WERI-Rb-1 (cell line): ENCODE results near the gene CELA1.
"Not testable (repeated sequence)": the region's sequence is repeated elsewhere in the genome, so short reads cannot be mapped to it uniquely, and the experiment has no call there.

Experiments used
- DNase-seq: peaks from one replicate; pipeline ENCODE4 v3.0.0-alpha.2; 2020
- H3K27ac ChIP-seq: fragments of 250-450 bp; sonication (Bioruptor Pico); 2 replicates; pipeline ENCODE4 v1.5.1; 2020; ENCODE audit warnings: mild to moderate bottlenecking, moderate library complexity
- H3K27me3 ChIP-seq: fragments of 250-450 bp; sonication (Bioruptor Pico); 2 replicates; pipeline ENCODE4 v1.5.1; 2021; ENCODE audit warnings: mild to moderate bottlenecking, low read depth, moderate library complexity; ENCODE audit not compliant: insufficient read depth, severe bottlenecking
- H3K36me3 ChIP-seq: fragments of 250-450 bp; sonication (Bioruptor Pico); 2 replicates; pipeline ENCODE4 v1.5.1; 2020; ENCODE audit warnings: mild to moderate bottlenecking, moderate library complexity
- H3K4me3 ChIP-seq: 2 replicates; pipeline ENCODE4 v1.5.1; 2011; ENCODE audit warnings: low read depth, mild to moderate bottlenecking, control low read depth, low read length
- H3K9me3 ChIP-seq: fragments of 250-450 bp; sonication (Bioruptor Pico); 2 replicates; pipeline ENCODE4 v1.5.1; 2021; ENCODE audit warnings: mild to moderate bottlenecking, moderate library complexity; ENCODE audit not compliant: severe bottlenecking
- TF ChIP-seq, protein P1 (sequence below): IDR thresholded peaks from 2 replicates; pipeline ENCODE4 v1.5.1; 2011; ENCODE audit warnings: low read depth, mild to moderate bottlenecking, control low read depth, inconsistent platforms, low read length

Gene CELA1

DNA sequence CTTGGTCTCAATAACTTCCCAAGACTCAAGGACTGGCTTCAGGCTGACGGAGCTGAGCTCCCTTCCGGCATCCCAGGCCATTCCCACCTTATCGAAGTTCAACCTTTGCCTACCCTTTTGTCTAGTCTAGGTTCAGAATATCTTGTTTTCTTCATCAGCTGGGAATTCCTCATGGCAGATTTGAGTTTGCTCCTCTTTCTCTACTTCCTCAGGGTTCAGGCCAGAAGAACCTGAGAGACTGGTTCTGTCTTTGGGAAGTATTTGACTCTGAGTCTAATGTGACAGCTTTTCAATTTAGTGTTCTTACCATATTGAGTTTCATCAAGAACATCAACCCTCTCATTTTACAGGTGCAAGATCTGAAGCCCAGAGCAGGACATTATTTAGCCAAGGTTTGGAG lies 24.6 kb downstream of the CELA1 start:
- TF ChIP-seq, protein P1, sequence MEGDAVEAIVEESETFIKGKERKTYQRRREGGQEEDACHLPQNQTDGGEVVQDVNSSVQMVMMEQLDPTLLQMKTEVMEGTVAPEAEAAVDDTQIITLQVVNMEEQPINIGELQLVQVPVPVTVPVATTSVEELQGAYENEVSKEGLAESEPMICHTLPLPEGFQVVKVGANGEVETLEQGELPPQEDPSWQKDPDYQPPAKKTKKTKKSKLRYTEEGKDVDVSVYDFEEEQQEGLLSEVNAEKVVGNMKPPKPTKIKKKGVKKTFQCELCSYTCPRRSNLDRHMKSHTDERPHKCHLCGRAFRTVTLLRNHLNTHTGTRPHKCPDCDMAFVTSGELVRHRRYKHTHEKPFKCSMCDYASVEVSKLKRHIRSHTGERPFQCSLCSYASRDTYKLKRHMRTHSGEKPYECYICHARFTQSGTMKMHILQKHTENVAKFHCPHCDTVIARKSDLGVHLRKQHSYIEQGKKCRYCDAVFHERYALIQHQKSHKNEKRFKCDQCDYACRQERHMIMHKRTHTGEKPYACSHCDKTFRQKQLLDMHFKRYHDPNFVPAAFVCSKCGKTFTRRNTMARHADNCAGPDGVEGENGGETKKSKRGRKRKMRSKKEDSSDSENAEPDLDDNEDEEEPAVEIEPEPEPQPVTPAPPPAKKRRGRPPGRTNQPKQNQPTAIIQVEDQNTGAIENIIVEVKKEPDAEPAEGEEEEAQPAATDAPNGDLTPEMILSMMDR, result no peak
- H3K27me3 ChIP-seq, result no peaks in the 10 kb centered on the region
- no peaks in the 10 kb centered on the region for H3K9me3 ChIP-seq
- H3K27ac ChIP-seq, result no peak overlapping the region
- no peaks in the 10 kb centered on the region for H3K36me3 ChIP-seq
- no peak overlapping the region for H3K4me3 ChIP-seq
- DNase-seq, result no peak

DNA sequence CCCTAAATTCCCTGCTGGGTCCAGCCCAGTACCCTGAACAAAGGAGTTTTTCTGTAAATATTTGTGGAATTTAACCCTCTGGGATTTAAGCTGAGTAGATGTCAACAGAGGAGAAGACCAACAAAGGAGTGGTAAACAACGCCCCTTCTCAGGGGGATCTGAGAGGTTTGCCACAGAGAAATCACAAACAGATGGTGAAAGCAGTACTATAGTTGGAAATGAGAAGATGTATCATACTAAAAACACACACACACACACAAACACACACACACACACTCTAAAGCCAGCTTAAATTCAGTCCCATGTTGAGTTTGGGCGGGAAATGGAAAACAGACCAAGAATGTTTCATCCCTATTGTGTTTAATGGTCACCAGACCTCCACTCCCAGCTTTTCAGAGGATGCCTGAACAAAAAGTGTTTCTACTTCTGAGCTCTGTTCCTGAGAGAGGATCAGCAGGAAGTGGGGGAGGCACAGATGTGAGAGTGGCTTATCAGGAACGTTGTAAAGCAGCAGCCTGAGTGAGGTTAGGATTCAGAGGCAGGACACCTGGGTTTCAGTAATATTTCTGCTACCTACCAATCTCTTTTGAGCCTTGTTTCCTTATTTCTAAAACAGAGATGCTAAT lies 25.7 kb downstream of the CELA1 start:
- no peaks in the 10 kb centered on the region for H3K36me3 ChIP-seq
- H3K9me3 ChIP-seq, result no peaks in the 10 kb centered on the region
- TF ChIP-seq, protein P1, result no peak
- no peaks in the 10 kb centered on the region for H3K27me3 ChIP-seq
- H3K4me3 ChIP-seq, result no peak overlapping the region
- peak; percentile 16 for DNase-seq
- H3K27ac ChIP-seq, result no peak overlapping the region

DNA sequence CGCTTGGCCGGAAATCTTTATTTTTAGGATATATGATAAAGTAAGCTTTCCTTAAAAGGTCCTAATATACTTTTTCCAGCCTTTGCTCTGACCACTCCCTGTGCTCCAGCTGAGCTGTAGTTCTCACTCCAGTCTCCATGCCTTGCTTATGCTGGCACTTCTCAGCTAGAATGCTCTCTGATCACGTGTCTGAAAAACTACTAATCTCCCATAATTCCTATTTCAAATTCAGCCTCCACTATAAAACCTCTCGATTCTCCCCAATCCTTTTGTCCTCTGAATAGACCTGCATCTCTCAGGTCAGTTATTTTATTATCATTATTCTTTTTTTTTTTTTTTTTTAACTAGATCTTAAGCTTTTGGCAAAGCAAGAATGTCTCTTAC lies 26.2 kb downstream of the CELA1 start:
- Histone ChIP-seq H3K4me3 (no peak overlapping the region), H3K9me3 (no peaks in the 10 kb centered on the region), H3K27ac (no peak overlapping the region), H3K36me3 (no peaks in the 10 kb centered on the region), H3K27me3 (no peaks in the 10 kb centered on the region)
- TF ChIP-seq, protein P1, result no peak
- no peak for DNase-seq

DNA sequence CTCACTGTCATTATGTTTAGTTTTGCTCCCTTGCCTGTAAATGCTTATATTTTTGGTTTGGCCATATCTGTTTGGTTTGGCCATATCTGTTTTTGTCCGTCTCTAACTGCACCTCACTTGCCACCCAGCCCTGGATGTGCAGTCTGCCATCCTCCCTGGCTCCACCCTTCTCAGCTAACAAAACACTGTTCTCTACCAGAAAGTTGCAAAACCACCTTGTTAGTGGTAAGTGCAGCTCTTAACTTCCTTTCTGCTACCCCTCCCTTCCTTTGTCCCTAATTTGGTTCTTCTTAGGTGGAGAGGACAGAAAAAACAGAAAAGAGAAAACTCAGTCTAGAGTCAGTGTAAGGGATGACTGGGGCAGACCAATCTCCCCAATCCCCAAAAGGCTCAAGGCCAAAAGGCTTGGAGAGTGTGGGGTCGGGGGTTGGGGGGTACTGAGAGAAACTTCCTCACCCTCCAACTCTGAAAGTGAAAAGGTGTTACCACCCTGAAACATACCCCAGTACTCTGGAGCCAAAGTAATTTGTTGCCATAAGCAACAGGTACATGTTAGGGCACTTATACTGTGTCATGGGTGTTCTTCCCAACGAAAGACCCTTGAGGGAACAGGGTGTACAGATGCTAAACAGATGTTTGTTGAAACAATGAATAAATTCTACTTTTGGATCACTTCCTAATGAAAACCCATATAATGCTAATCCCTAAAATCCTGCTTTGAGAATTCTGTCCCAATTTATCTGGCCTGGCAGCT lies 27.5 kb downstream of the CELA1 start:
- Histone ChIP-seq H3K36me3 (no peaks in the 10 kb centered on the region), H3K27ac (no peak overlapping the region), H3K4me3 (no peak overlapping the region), H3K27me3 (no peaks in the 10 kb centered on the region), H3K9me3 (no peaks in the 10 kb centered on the region)
- TF ChIP-seq, protein P1, result no peak
- no peak for DNase-seq

DNA sequence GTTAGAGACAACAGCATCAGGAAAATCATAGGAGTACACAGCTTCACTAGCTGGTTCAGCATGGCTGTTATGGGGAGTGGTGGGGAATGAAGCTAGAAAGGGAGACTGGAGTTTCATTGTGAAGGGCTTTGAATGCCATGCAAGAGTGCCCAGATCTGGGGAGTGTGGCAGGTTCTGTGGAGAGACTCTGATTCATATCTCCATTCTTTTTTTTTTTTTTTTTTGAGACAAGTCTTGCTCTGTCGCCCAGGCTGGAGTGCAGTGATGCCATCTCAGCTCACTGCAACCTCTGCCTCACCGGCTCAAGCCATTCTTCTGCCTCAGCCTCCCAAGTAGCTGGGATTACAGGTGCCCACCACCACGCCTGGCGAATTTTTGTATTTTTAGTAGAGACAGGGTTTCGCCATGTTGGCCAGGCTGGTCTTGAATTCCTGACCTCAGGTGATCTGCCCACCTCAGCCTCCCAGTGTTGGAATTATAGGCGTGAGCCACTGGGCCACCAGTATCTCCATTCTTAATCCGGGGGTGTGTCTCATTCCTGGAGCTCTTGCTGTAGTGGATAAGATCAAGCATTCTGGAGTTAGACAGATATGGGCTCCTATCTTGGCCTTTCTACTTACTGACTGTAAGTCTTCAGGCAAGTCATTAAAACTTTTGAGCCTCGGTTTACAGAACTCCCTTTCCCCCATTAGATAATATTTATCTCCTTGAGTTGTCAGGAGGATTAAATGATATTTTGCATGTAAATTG lies 28.2 kb downstream of the CELA1 start:
- not testable (repeated sequence) for DNase-seq, H3K9me3 ChIP-seq, H3K36me3 ChIP-seq, H3K27ac ChIP-seq, H3K4me3 ChIP-seq, H3K27me3 ChIP-seq

DNA sequence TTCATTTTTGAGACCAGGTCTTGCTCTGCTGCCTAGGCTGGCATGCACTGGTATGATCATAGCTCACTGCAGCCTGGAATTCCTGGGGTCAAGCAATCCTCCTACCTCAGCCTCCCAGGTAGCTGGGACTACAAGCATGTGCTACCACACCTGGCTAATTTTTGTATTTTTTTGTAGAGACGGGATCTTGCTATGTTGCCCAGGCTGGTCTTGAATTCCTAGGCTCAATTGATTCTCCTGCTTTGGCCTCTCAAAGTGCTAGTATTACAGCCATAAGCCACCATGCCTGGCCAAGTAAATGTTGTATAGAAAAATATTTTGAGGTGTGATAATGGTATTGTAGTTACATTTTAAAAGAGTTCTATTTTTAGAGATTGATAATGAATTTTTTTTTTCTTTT lies 35.1 kb downstream of the CELA1 start:
- no peak overlapping the region for H3K27ac ChIP-seq
- TF ChIP-seq, protein P1, result no peak
- no peaks in the 10 kb centered on the region for H3K36me3 ChIP-seq
- H3K4me3 ChIP-seq, result no peak overlapping the region
- DNase-seq, result no peak
- H3K27me3 ChIP-seq, result no peaks in the 10 kb centered on the region
- H3K9me3 ChIP-seq, result no peaks in the 10 kb centered on the region
